ENCODE results near the gene SENP1.

DNA sequence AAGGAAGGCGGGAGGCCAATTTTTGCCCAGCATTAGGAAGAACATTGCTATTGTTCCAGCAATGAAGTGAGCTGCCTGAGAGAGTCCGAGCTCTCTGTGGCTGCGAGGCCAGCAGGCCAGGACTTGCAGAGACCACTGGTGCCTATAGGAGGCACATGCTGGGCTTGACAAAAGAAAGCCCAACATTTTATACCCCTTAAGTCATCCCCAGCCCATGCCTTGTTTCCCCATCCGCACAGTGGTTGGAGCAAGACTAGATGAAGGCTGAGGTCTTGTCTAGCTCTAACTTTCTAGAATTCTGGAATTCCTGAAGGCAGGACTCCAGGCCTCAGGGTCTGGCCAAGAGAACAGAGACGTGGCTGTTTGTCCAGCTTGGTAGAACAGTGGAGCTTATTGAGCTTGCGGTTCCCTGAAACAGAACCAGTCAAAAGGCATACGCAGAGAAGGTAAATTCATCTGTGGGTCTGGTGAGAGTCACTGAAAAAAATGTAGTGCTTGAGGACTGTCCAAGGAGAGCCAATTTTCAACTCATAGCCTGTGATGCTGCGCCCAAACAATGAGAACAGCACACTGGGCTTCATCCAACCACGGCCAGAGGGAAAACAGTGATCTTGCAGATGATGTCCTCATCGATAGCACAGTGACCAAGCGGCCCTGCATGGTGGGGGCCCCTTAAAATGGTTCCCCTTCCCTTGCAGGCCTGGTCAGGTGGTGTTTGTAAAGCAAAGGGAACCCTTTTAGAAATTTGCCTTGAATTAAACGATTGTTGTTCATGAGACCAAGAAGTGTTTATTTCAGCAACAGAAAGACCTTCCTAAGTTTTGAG is 74.5 kb downstream of the SENP1 start:
- TF ChIP-seq, protein P1, sequence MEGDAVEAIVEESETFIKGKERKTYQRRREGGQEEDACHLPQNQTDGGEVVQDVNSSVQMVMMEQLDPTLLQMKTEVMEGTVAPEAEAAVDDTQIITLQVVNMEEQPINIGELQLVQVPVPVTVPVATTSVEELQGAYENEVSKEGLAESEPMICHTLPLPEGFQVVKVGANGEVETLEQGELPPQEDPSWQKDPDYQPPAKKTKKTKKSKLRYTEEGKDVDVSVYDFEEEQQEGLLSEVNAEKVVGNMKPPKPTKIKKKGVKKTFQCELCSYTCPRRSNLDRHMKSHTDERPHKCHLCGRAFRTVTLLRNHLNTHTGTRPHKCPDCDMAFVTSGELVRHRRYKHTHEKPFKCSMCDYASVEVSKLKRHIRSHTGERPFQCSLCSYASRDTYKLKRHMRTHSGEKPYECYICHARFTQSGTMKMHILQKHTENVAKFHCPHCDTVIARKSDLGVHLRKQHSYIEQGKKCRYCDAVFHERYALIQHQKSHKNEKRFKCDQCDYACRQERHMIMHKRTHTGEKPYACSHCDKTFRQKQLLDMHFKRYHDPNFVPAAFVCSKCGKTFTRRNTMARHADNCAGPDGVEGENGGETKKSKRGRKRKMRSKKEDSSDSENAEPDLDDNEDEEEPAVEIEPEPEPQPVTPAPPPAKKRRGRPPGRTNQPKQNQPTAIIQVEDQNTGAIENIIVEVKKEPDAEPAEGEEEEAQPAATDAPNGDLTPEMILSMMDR (conservative IDR thresholded peaks at IDR 0.05; ENCODE audit: low read depth, low read length) = no peak
- no peak for TF ChIP-seq EZH2 (IDR thresholded peaks at IDR 0.05; ENCODE audit: borderline replicate concordance, low read depth, low read length, poor library complexity, severe bottlenecking)
